HG02981 (cell line): ENCODE results near the gene FABP3.

Experiments used
- ATAC-seq: cut with Tn5 transposase; IDR thresholded peaks from one replicate; pipeline ENCODE4 v1.9.1; 2021; ENCODE audit warnings: mild to moderate bottlenecking, moderate library complexity; ENCODE audit not compliant: unreplicated experiment

The FABP3 gene

DNA sequence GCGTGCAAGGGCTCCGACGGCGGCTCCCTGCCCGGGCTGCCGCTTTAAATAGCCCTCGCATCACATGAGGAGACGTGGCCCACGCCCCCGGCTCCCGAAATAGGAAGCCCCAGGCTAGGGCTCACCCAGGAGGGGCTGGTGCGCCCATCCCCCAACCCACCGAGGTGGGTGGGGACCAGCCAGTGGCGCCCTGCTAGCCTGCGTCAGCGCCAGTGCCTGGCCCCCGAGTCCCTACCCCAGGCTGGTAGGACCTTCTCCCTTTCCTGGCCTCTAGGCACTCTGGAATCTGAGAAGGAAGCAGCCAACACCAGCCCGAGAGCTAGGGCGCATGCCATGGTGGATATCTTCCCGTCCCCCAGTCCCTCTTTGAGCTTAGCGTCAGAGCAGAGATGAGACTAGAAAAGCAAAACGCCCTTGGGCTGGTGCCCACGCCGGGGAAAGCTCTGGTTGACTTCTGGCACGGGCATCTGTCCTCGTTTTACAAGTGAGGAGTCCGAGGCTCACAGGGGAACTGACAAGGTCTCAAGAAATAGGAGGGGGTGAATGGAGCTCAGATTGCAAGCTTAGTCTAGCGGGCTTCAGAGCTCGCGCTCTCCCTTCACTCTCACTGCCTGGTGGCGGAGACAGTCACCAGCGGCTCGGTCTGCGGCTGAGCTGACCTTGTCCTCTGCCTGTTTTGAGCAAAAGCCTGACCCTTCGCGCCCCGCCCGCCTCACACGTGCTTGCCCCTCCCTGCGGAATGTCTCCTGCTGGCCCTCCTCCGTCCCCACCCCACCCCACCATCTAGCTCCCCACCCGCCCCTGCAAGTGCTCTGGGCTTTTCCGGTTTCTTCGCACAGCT is at the start of gene FABP3:
Gene FABP3, minus strand, starts transcription at position 21 of the 841 bp plus-strand sequence. CDS start 62 bp downstream, outside the sequence.
- no peak for ATAC-seq

DNA sequence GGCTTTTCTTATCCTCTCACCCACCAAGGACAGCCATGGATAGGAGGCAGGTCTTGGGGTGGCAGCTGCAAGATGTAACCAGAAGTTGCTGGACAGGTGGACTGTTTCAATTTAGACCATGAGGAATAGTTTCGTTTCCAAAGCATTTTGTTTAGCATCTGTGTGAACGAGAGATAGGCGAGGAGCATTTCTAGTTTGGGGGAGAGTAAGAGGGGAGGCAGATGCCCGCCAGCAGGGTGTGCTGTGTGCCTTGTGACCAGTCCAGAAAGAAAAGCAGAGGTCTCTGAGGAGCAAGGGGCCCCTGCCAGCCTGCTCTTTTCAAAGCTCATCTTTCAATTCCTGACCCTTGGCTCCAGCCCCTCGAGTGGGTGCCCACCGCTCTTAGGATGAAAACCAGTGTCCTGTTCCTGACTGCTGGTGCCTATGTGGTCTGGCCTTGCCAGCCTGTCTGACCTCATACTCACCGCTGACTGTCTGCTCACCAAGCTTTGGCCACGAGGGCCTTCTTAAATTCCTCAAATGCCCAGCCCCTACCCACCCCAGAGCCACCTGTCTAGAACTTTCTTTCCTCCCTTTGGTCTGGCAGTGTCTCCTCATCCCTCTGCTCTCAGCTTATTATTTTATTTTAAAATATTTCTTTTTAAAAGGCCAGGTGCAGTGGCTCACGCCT is 48.6 kb upstream of the FABP3 start:
- ATAC-seq: no peak

GRCh38 chr1:31420716-31421115 is 47.8 kb upstream of the FABP3 start:
- no peak for ATAC-seq

- ATAC-seq: no peak
Measured at GRCh38 chr1:31418626-31419323, 45.9 kb upstream of the FABP3 start.

DNA sequence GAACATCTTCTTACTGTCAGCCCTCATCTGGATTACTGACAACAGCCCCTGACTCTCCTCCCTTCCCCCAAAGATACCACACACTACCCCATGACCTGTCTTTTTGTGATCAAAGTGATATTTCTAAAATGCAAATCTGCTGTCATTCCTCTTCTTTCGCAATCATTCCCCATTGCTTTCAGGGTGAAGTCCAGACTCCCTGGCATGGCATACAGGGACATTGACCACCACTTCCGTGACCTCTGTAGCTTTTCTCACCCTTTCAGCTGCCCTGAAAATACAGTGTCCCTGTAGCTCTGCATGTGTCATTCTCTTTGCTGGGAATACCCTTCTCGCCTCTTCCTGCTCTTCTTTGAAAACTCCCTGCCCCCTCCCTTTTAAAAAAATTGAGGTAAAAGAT is 44.3 kb upstream of the FABP3 start:
- no peak for ATAC-seq

- no peak for ATAC-seq
Measured at GRCh38 chr1:31416101-31416736, 43.3 kb upstream of the FABP3 start.

GRCh38 chr1:31415658-31416057 is 42.8 kb upstream of the FABP3 start:
- ATAC-seq: no peak

- ATAC-seq: no peak
Measured at GRCh38 chr1:31414980-31415370, 42.1 kb upstream of the FABP3 start.

- ATAC-seq: no peak
Measured at GRCh38 chr1:31413405-31414001, 40.6 kb upstream of the FABP3 start.

- ATAC-seq: no peak
Measured at GRCh38 chr1:31412732-31413404, 40.0 kb upstream of the FABP3 start, which contains the start of gene SERINC2. Gene SERINC2 (plus strand): TSS chr1:31413213. CDS start chr1:31413266, 53 bp downstream.

GRCh38 chr1:31412205-31412604 is 39.3 kb upstream of the FABP3 start:
- ATAC-seq: no peak

- ATAC-seq: no peak
Measured at GRCh38 chr1:31410871-31411270, 38.0 kb upstream of the FABP3 start.

DNA sequence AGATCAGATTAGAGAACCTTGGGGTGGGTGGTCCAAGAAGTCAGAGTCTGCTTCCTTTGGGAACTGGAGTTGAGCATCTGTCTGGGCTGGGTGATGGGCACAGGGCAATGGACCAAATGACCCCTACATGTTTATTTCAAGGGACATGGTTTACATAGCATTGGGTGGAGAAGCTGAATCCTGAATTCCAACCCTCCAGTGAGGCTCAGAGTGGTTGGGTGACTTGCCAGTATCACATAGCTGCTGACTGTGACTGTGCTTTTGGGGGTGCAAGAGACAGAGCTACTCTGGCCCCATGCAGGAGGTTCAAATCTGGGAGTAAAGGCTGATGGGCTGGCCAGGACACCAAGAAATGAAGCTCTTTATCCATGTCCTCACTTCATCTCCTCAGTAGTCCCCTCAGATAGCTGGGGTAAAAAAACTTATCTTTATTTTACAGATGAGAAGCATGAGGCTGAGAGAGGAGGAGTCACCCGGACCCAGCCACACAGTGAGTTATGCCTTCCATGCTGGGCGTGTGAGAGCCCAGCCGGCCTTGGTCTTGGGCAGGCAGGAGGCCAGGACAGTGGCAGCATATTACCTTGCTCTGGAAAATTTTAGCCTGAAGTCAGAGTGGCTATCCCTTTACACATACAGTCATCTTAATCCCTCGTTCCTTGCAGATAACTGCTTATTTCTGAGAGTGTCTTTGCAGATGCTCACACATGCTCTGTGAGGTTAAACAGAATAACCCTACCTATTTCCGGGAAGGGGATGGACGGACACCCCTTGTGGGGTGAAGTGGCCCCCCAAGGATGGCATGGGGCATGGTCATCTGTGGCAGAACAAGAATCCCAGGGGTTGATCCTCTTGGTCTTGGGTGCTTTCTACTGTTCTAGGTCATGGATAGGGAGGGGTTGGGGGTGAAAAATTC is 37.3 kb upstream of the FABP3 start:
- no peak for ATAC-seq

DNA sequence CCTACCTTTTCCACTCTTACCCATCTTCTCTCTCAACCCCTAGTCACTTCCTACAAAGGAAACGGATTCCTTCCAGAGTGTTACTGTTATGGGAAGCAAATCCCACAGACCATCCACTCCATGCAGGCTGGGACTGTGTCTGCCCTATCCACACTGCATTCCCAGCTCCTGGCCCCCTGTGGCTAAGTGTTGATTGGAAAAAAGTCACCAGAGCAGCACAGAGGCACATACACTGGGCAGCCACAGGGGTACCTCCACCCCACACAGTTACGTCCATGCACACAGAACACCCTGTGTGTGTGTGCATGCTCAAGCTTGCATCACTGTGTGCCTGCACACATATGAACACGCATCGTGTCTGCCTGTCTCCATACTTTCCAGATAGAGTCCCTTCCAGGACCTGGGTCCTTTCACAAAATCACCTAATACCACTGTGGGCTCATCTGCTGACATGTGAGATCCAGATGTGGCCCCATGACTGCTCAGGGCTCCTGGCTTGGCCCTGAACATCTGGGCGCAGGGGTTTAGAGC is 36.0 kb upstream of the FABP3 start:
- ATAC-seq: no peak

- ATAC-seq: no peak
Measured at GRCh38 chr1:31407029-31407626, 34.3 kb upstream of the FABP3 start.

GRCh38 chr1:31405578-31406245 is 32.8 kb upstream of the FABP3 start:
- no peak for ATAC-seq

- no peak for ATAC-seq
Measured at GRCh38 chr1:31401241-31401640, 28.4 kb upstream of the FABP3 start.

GRCh38 chr1:31400393-31400792 is 27.5 kb upstream of the FABP3 start:
- no peak for ATAC-seq
